AG04449 (cell line): ENCODE results near the gene XRCC2.
"Not testable (repeated sequence)": the region's sequence is repeated elsewhere in the genome, so short reads cannot be mapped to it uniquely, and the experiment has no call there.

Source experiments
- CTCF ChIA-PET: fragments of 350-600 bp; formaldehyde crosslinking; extraction: SDS; loops from one replicate; lab custom pipeline; 2021; ENCODE audit warnings: antibody characterized with exemption; lab: Yijun Ruan, JAX
- POLR2A ChIA-PET: fragments of 400-600, 350-600 bp; formaldehyde crosslinking; extraction: SDS; loops from one replicate; lab custom pipeline; 2020; ENCODE audit warnings: antibody characterized with exemption, inconsistent platforms; lab: Yijun Ruan, JAX
- DNase-seq: peaks from one replicate; pipeline ENCODE4 v3.0.0-alpha.2; 2010; ENCODE audit warnings: low read depth, low spot score
- H3K4me3 ChIP-seq: 2 replicates; pipeline ENCODE4 v1.5.1; 2011; ENCODE audit warnings: low read depth, mild to moderate bottlenecking, control low read depth, low read length
- CTCF ChIP-seq: IDR thresholded peaks from one replicate; pipeline ENCODE4 v1.5.1; 2011; ENCODE audit warnings: mild to moderate bottlenecking, moderate library complexity, low read length, control low read depth, inconsistent platforms; ENCODE audit not compliant: insufficient read depth; ENCODE audit errors: missing control alignments

XRCC2 gene

GRCh38 chr7:152637920-152638580 is 37.9 kb downstream of the XRCC2 start:
- no peak overlapping the region for H3K4me3 ChIP-seq
- CTCF ChIA-PET, result no interaction called here
- no peak for TF ChIP-seq CTCF
- POLR2A ChIA-PET, result no interaction called here
- no peak for DNase-seq

- DNase-seq, result no peak
- no peak for TF ChIP-seq CTCF
- ChIA-PET CTCF (no interaction called here), POLR2A (no interaction called here)
- H3K4me3 ChIP-seq, result no peak overlapping the region
These were observed 38.8 kb downstream of the XRCC2 start for GRCh38 chr7:152637161-152637560.

- DNase-seq, result no peak
- H3K4me3 ChIP-seq, result no peak overlapping the region
- ChIA-PET CTCF (no interaction called here), POLR2A (no interaction called here)
- TF ChIP-seq CTCF, result no peak
These were observed 39.5 kb downstream of the XRCC2 start for GRCh38 chr7:152636441-152636840.

GRCh38 chr7:152633504-152633903 is 42.4 kb downstream of the XRCC2 start:
- no peak overlapping the region for H3K4me3 ChIP-seq
- no peak for TF ChIP-seq CTCF
- ChIA-PET CTCF (no interaction called here), POLR2A (no interaction called here)
- DNase-seq, result no peak

GRCh38 chr7:152633072-152633471 is 42.9 kb downstream of the XRCC2 start:
- TF ChIP-seq CTCF, result no peak
- DNase-seq, result no peak
- ChIA-PET CTCF (no interaction called here), POLR2A (no interaction called here)
- no peak overlapping the region for H3K4me3 ChIP-seq

- DNase-seq, H3K4me3 ChIP-seq, POLR2A ChIA-PET, CTCF ChIA-PET: not testable (repeated sequence)
These were observed 47.2 kb downstream of the XRCC2 start for GRCh38 chr7:152628772-152629171.

GRCh38 chr7:152624228-152624627 is 51.7 kb downstream of the XRCC2 start:
- POLR2A ChIA-PET, result no interaction called here
- H3K4me3 ChIP-seq, result no peak overlapping the region
- no peak for TF ChIP-seq CTCF
- no peak for DNase-seq
- CTCF ChIA-PET, result no interaction called here
